Measurements from ENCODE around the gene CD9. TPM values are rescaled to one million over a fixed set of nuclear protein-coding genes. Genes with fewer than 3 reads are reported as not detected.

Gene CD9
- total RNA-seq, 2 donors from 2014 or later = 6.1 to 8.4 TPM

DNA sequence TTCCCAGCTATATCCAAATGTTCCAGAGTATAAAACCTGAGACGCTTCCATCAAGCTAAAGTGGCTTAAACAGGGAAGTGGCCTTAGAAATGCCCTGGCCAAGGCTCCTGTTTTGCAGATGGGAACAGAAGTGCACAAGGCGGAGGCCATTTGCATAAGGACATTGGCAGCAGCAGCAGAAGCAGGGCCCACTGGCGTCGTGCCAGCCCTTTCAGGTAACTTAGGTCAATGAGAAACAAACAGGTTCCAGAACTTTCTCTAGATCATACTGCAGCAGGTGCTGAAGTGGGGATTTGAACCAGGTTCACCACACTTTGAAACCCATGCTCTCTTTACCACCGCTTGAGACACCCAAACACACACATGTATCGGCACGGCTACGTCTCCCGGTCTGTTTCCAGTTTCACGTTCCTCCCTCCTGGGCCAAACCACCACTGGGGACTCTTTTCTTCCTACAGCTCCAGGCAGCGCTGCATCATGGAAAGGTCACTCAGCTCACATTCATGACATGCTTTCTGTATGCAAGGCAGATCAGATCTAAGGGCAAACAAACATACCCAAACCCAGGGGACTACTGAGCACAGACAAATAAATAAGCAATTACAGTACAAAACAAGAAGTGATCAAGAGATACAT lies 64.3 kb downstream of the CD9 start:
- H3K4me3 Mint-ChIP-seq = no peak overlapping the region

DNA sequence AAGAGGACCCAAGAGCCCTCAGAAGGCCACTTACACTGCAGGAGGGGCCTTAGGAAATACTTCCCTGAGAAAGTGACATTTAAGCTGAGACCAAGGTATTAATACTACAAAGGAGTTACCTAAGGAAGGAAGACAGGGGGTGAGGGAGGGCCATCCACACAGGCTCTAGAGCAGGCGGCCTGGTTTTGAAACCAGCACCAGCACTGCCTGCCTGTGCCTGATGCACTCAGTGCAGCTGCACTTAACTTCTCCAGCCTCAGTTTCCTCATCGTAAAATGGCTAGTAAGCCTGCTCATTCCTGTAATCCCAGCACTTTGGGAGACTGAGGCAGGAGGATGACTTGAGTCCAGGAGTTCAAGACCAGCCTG lies 64.8 kb downstream of the CD9 start:
- ATAC-seq (replicated peaks in 1 of 2) (no peak), DNase-seq (no peak)
- H3K27ac Mint-ChIP-seq = no peak overlapping the region
- peaks cover 38% of the 10 kb centered on the region for H3K4me1 Mint-ChIP-seq (ENCODE audit: low read depth)
- no peaks in the 10 kb centered on the region for H3K27me3 Mint-ChIP-seq (ENCODE audit: low read depth)
- no peaks in the 10 kb centered on the region for H3K36me3 Mint-ChIP-seq (ENCODE audit: insufficient read depth in 2 of 2)
- no peak overlapping the region for H3K4me3 Mint-ChIP-seq
- H3K9me3 Mint-ChIP-seq = no peaks in the 10 kb centered on the region

More for the DNA sequence above, 64.3 kb downstream of the CD9 start:
- peaks cover 38% of the 10 kb centered on the region for H3K4me1 Mint-ChIP-seq (ENCODE audit: low read depth)
- ATAC-seq (replicated peaks in 1 of 2) = no peak
- H3K9me3 Mint-ChIP-seq = no peaks in the 10 kb centered on the region
- DNase-seq = no peak
- no peaks in the 10 kb centered on the region for H3K27me3 Mint-ChIP-seq (ENCODE audit: low read depth)
- H3K36me3 Mint-ChIP-seq (ENCODE audit: insufficient read depth in 2 of 2) = no peaks in the 10 kb centered on the region
- H3K27ac Mint-ChIP-seq = no peak overlapping the region

DNA sequence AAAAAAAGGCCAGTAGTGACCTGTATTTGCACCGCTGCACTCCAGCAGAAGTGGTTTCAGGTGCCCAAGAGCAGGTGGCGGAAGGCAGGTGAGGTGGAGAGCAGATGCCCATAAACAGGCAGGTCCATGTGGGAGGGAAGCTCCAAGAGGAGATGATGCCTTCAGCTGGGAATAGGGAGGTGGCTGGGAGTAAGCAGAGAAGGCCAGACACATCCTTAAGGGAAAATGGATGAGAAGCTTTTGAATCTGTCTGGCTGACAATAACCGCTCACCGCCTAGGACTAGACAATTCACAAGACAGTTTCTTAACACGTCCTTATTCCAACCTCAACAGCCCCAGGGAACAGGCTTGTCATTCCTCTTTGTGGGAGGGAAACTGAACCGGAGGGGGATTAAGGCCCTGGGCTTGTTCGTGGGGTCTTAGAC lies 66.4 kb downstream of the CD9 start:
- no peaks in the 10 kb centered on the region for H3K27me3 Mint-ChIP-seq (ENCODE audit: low read depth)
- DNase-seq (no peak), ATAC-seq (replicated peaks in 1 of 2) (no peak)
- peaks cover 34% of the 10 kb centered on the region for H3K4me1 Mint-ChIP-seq (ENCODE audit: low read depth)
- H3K9me3 Mint-ChIP-seq = no peaks in the 10 kb centered on the region
- no peak overlapping the region for H3K27ac Mint-ChIP-seq
- H3K36me3 Mint-ChIP-seq (ENCODE audit: insufficient read depth in 2 of 2) = no peaks in the 10 kb centered on the region
- no peak overlapping the region for H3K4me3 Mint-ChIP-seq

DNA sequence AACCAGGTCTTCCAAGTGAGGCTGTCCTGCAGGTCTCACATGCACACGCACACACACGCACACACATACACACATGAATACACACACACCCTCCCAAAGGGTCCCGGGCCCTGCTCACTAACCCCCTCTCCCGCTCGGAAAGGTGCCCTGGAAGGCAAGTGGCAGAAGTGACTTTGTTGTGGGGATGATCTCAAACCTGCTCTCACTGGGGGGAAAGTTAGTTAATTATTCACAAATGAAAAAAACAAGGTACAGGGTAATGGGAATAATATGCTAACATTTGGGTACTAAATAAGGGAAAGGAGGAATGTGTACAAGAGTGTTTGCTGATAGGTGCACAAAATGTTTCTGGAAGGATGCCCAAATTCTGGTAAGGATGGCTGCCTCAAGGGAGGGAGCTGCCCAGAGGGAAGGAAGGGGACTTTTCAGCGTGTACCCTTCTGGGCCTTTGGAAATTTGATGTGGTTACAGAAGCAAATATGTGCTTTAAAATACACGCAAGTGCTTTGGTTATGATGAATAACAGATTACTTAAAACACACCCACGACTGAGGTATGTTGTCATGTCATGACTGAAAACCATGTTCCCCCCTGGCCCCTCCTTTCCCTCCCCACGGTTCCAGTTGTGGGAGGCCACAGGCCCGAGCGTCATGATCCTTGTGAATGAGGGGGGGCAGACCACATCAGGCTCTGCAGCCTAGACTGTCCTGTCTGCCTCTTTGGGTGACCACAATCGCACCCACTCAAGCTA lies 66.9 kb downstream of the CD9 start:
- Mint-ChIP-seq H3K27ac (no peak overlapping the region), H3K27me3 (ENCODE audit: low read depth) (no peaks in the 10 kb centered on the region), H3K4me3 (peak overlapping the region in 1 of 2 donors; percentile 51), H3K9me3 (no peaks in the 10 kb centered on the region), H3K4me1 (ENCODE audit: low read depth) (peaks cover 34% of the 10 kb centered on the region), H3K36me3 (ENCODE audit: insufficient read depth in 2 of 2) (no peaks in the 10 kb centered on the region)
- ATAC-seq (replicated peaks in 1 of 2) = peak; percentile 93 to 95
- DNase-seq = peak; percentile 80 to 81

DNA sequence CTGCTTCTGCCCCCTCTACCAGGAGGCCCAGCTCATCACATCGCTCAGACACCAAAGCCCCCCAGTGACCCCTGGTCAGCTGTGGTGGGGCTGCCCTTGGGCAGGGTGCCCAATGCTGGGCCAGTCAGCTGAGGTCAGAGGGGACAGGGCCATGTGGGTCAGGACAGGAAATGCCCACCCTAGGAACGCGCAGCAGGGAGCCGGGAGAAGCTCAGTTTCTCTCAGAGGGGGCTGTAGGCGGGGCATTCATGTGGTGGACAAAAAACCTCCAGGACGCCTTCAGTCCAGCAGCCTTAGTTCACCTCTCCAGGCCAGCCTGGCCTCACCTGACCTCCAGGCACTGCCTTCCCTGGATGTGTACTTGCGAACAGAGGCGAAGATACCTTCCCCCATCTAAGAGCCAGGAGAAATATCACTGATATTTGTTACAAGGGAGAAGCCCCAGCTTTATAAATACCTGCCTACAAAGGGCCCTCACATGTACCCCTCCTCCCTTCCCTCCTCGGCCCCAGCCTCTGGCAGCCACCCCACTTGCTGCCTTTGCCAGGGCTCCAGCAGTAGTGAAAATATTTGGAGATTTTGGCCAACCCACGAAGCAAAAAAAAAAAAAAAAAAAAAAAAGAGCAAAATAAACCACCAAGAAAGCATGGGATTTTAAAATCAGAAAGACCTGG lies 68.4 kb downstream of the CD9 start:
- Mint-ChIP-seq H3K4me1 (ENCODE audit: low read depth) (peaks cover 36% of the 10 kb centered on the region), H3K4me3 (no peak overlapping the region), H3K36me3 (ENCODE audit: insufficient read depth in 2 of 2) (no peaks in the 10 kb centered on the region), H3K27me3 (ENCODE audit: low read depth) (no peaks in the 10 kb centered on the region), H3K27ac (no peak overlapping the region), H3K9me3 (no peaks in the 10 kb centered on the region)
- ATAC-seq (replicated peaks in 1 of 2) = no peak
- DNase-seq = no peak

DNA sequence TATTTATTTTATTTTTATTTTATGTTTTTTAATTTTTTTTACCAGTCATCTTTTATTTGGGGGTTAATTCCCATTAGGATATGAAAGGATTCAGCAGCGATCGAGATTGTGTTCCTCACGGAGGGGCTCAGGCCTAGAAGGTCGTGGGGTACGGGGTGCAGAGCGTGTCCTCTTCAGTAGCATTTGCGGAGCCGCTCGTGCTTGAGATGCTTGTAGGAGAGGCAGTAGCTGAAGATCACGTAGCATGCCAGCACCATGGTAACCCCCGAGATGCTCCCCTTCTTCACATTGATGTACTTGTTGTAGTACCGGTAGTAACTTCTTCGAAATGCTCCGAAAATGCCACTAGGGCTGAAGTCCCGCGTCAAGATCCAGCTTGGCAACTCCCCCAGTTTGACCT lies 69.8 kb downstream of the CD9 start:
- Mint-ChIP-seq H3K4me1 (ENCODE audit: low read depth) (peaks cover 32% of the 10 kb centered on the region), H3K27me3 (ENCODE audit: low read depth) (peaks cover 10% of the 10 kb centered on the region), H3K36me3 (ENCODE audit: insufficient read depth in 2 of 2) (no peaks in the 10 kb centered on the region), H3K9me3 (no peaks in the 10 kb centered on the region), H3K27ac (no peak overlapping the region), H3K4me3 (no peak overlapping the region)
- DNase-seq (no peak), ATAC-seq (replicated peaks in 1 of 2) (no peak)

DNA sequence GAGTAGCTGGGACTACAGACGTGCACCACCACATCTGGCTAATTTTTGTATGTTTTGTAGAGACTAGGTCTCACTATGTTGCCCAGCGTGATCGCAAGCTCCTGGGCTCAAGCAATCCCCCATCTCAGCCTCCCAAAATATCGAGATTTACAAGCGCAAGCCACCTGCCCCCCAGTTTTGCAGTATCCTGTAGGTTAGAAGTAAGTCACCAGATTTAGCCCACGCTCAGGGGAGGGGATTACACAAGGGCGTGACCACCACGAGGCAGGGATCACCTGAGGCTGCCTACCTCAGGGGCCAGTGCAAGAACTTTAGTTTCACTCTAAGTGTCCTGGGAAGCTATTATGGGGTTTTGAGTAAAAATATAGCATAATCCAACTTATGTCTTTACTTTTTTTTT lies 71.1 kb downstream of the CD9 start:
- Mint-ChIP-seq H3K9me3 (no peaks in the 10 kb centered on the region), H3K4me1 (ENCODE audit: low read depth) (peaks cover 27% of the 10 kb centered on the region), H3K4me3 (no peak overlapping the region), H3K36me3 (ENCODE audit: insufficient read depth in 2 of 2) (no peaks in the 10 kb centered on the region), H3K27me3 (ENCODE audit: low read depth) (peaks cover 23% of the 10 kb centered on the region), H3K27ac (no peak overlapping the region)
- ATAC-seq (replicated peaks in 1 of 2) = no peak
- no peak for DNase-seq

DNA sequence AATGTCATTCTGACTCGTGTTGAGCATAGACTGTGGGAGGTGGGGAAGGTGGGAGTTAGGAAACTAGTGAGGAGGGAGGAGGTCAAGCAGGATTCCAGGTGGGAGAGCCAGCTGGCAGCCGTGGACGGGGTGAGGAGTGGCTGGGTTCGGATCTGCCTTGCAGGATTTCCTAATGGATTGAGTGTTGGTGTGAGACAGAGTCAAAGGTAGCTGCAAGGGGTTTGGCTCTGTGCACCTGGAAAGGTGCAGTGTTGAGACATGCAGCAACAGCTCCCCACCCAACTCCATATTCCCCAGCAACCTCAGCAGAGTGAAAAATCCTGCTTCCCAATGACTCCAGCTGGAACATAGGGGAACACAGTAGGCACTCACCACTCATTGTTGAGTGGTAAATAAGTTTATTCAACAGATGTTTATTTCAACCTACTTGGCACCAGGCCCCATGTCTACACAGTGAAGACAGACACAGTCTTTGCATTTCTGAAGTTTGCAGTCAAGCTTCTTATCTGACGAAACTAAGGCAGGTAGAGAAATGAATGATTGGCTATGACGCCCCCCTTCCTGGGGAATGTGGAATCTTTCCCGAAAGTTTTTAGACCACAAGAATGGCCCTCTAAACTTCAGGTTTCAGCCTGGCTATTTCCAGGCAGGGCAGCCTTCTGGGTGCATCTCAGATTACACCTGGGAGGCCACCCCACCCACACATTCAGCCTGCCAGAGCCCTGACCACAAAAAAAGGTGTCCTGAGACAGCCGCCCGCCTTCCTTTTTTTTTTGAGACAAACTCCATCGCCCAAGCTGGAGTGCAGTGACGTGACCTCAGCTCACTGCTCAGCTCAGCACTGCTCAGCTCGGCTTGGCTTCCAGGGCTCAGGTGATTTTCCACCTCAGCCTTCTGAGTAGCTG lies 72.4 kb downstream of the CD9 start:
- ATAC-seq (replicated peaks in 1 of 2) (peak; percentile 48 to 53), DNase-seq (no peak)
- Mint-ChIP-seq H3K4me1 (ENCODE audit: low read depth) (peaks cover 15% of the 10 kb centered on the region), H3K36me3 (ENCODE audit: insufficient read depth in 2 of 2) (no peaks in the 10 kb centered on the region), H3K9me3 (no peaks in the 10 kb centered on the region), H3K27ac (no peak overlapping the region), H3K27me3 (ENCODE audit: low read depth) (peaks cover 28% of the 10 kb centered on the region), H3K4me3 (no peak overlapping the region)

DNA sequence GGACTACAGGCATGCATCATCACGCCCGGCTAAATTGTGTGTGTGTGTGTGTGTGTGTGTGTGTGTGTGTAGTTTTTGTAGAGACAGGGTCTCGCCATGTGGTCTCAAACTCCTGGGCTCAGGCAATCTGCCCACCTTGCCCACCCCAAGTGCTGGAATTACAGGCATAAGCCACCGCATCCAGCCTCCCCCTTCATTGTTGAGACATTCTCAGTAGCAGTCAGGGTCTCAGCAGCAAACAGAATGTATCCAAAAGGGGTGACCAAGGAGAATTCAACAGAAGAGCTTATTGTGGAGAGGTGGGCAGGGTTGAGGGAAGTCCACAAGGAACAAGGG lies 73.0 kb downstream of the CD9 start:
- H3K9me3 Mint-ChIP-seq = no peaks in the 10 kb centered on the region
- no peak overlapping the region for H3K27ac Mint-ChIP-seq
- H3K36me3 Mint-ChIP-seq (ENCODE audit: insufficient read depth in 2 of 2) = no peaks in the 10 kb centered on the region
- H3K4me3 Mint-ChIP-seq = no peak overlapping the region
- H3K27me3 Mint-ChIP-seq (ENCODE audit: low read depth) = peaks cover 28% of the 10 kb centered on the region
- no peak for DNase-seq
- H3K4me1 Mint-ChIP-seq (ENCODE audit: low read depth) = peaks cover 19% of the 10 kb centered on the region
- ATAC-seq (replicated peaks in 1 of 2) = no peak

DNA sequence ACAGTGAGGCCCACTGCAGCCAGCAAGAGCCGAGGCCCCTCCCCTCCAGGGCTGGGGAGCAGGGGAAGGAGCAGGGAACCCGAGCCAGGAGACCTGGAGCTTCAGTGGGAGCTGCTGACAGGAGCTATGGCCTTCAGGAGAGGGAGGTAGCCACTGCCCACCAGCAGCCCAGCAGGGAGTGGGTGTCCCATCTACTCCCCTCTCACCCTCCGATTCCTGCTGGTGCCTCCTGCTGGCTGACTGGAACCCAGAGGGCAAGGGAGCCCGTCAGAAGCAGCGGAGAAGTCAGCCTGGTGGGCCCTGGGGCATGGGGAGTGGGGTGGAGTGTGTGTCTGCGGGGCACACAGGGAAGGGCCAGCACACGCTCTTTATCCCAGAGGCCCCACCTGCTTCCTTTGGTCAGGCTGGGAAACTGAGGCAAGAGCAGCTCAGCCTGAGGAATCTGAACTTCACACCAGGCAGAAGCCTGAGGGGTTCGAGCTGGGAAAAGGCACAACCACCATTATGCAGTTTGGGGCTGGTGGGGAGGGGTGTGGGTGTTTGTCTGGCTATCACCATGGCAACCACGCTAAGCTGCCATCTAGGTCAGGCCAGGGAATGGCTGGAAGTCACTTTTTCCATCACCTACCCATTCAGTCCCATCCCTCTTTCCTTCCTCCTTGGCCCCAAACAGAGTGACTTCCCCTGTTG lies 73.5 kb downstream of the CD9 start:
- no peak overlapping the region for H3K27ac Mint-ChIP-seq
- H3K4me3 Mint-ChIP-seq = no peak overlapping the region

DNA sequence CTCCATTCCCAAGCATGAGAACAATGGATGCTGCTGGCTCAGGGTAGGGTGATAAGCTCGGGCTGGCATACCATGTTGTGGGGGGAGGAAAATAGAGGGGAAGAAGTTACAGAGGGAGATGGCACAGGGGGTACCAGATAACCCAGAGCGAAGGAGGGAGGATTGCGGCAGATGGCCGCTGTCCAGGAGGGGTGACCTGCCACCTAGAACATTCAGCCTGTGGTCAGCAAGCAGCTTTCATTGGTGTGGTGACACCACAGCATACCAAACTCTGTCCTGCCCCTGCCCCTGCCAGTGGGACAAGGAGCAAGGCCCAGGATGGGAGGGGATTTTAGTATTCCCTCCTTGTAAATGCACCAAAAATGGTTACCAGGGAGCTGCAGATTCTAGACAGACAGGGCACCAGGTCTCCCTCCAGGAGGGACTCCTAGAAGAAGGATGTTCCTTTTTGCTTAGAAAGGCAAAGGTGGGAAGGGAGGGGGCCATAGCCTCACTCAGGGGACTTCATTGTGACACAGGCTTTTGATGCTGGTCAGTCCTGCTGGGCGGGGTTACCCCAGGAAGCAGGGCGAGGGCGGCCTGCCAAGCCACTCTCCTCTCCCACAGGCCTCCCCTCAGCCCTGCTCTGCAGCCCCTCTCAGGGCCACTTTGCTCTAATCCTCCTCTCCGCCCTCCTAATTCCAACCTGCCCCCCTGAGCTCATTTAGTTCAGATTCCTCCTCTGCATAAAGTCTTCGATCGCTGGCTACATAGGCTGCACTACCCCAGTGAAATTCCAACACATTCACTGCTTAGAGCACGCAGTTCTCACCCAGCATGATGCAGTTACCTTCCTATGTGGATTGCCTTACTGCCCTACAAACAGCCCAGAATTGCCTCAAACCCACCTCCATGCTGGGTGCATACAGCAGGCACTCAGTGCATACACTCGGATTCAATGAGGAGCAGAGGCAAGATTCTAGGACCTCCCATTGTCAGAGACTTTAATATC lies 74.3 kb downstream of the CD9 start:
- no peak overlapping the region for H3K4me3 Mint-ChIP-seq
- peaks cover 34% of the 10 kb centered on the region for H3K27me3 Mint-ChIP-seq (ENCODE audit: low read depth)
- no peak overlapping the region for H3K27ac Mint-ChIP-seq
- no peaks in the 10 kb centered on the region for H3K9me3 Mint-ChIP-seq
- no peak for DNase-seq
- H3K4me1 Mint-ChIP-seq (ENCODE audit: low read depth) = peaks cover 20% of the 10 kb centered on the region
- no peak for ATAC-seq (replicated peaks in 1 of 2)
- H3K36me3 Mint-ChIP-seq (ENCODE audit: insufficient read depth in 2 of 2) = no peaks in the 10 kb centered on the region

More for the DNA sequence above, 73.5 kb downstream of the CD9 start:
- no peak for DNase-seq
- Mint-ChIP-seq H3K4me1 (ENCODE audit: low read depth) (peaks cover 20% of the 10 kb centered on the region), H3K36me3 (ENCODE audit: insufficient read depth in 2 of 2) (no peaks in the 10 kb centered on the region), H3K9me3 (no peaks in the 10 kb centered on the region), H3K27me3 (ENCODE audit: low read depth) (peaks cover 28% of the 10 kb centered on the region)
- no peak for ATAC-seq (replicated peaks in 1 of 2)

Measured in activated T-cell treated with anti-CD3 and anti-CD28 coated beads, Interleukin-2, amount 50 U/mL, for 72 hours (primary cell).